Spleen (tissue), 11 donors: ENCODE data around the gene C19orf25. TPM values are rescaled to one million over a fixed set of nuclear protein-coding genes. Genes with fewer than 3 reads are reported as not detected.

Experiments used
- DNase-seq: peaks from one replicate; pipeline ENCODE4 v3.0.0-alpha.2; 2020
- H3K27ac ChIP-seq, 8 donors: fragments of 200-600 bp; sonication (generic) in 7 of 8; 1 replicate in 4 of 8; 2 replicates in 4 of 8; pipeline versions ENCODE4 v1.5.0 to v1.8.0; 2016 to 2021; ENCODE audit warnings: inconsistent platforms in 4 of 8, mild to moderate bottlenecking in 4 of 8, moderate library complexity in 1 of 8
- H3K27me3 ChIP-seq, 7 donors: fragments of 200-600 bp; sonication (generic) in 6 of 7; replicated peaks in 1 of 7; 1 replicate in 4 of 7; 2 replicates in 3 of 7; pipeline versions ENCODE4 v1.5.0 to v1.8.0; 2016 to 2021; ENCODE audit warnings: inconsistent platforms in 3 of 7, mild to moderate bottlenecking in 1 of 7
- H3K36me3 ChIP-seq, 6 donors: fragments of 200-600 bp; sonication (generic) in 5 of 6; 1 replicate in 4 of 6; 2 replicates in 2 of 6; pipeline versions ENCODE4 v1.5.0 to v1.8.0; 2016 to 2021; ENCODE audit warnings: inconsistent platforms in 2 of 6
- H3K4me1 ChIP-seq, 6 donors: fragments of 200-600 bp; sonication (generic) in 5 of 6; 1 replicate in 3 of 6; 2 replicates in 3 of 6; pipeline versions ENCODE4 v1.5.0 to v1.8.0; 2016 to 2021; ENCODE audit warnings: inconsistent platforms in 3 of 6
- H3K4me3 ChIP-seq, 8 donors: fragments of 200-600 bp; sonication (generic) in 7 of 8; 1 replicate in 4 of 8; 2 replicates in 4 of 8; pipeline versions ENCODE4 v1.5.0 to v1.8.0; 2016 to 2021; ENCODE audit warnings: inconsistent platforms in 4 of 8, mild to moderate bottlenecking in 4 of 8, moderate library complexity in 2 of 8
- H3K9me3 ChIP-seq, 8 donors: fragments of 200-600 bp; sonication (generic) in 7 of 8; 1 replicate in 4 of 8; 2 replicates in 4 of 8; pipeline versions ENCODE4 v1.5.0 to v1.8.0; 2016 to 2021; ENCODE audit warnings: inconsistent platforms in 4 of 8
- CTCF ChIP-seq, 11 experiments: fragments of 200-600 bp in 7 of 11; fragments of 450-650 bp in 4 of 11; sonication (generic) in 4 of 11; IDR thresholded peaks in 8 of 11; conservative IDR thresholded peaks in 3 of 11; 1 replicate in 7 of 11; 2 replicates in 4 of 11; pipeline versions ENCODE4 v1.4.0 to v1.8.0; 2016 to 2021; ENCODE audit warnings: antibody characterized with exemption in 11 of 11, inconsistent platforms in 4 of 11, mild to moderate bottlenecking in 1 of 11
- POLR2A ChIP-seq, 3 donors: fragments of 450-650 bp; IDR thresholded peaks; one replicate each; pipeline ENCODE4 v1.5.1; 2017; ENCODE audit warnings: antibody characterized with exemption in 3 of 3, mild to moderate bottlenecking in 1 of 3
- POLR2AphosphoS5 ChIP-seq, 3 donors: sonication (generic); formaldehyde crosslinking; IDR thresholded peaks; one replicate each; pipeline ENCODE4 v1.5.1; 2017; ENCODE audit warnings: antibody characterized with exemption in 3 of 3
- WGBS, 5 donors: extraction: QIAGEN DNeasy Blood & Tissue Kit in 3 of 5; methylation state at CpG; one replicate each; pipeline versions ENCODE4 v1.1.5 to v1.1.7; 2013 to 2018; 5-methylcytosine and 5-hydroxymethylcytosine counted together
- intact Hi-C: fragments of 100-400 bp; cut with DNase I; formaldehyde crosslinking; loops from one replicate; pipeline ENCODE4 v1.15.0; 2023; ENCODE audit warnings: low total_unique reads
- polyA plus RNA-seq, 3 donors: library from polyadenylated mRNA; stranded (reverse); fragments of 200-250 nt; gene quantifications; one replicate each; pipeline ENCODE4 v1.2.1, GENCODE V29; 2013
- total RNA-seq, 7 donors: library from RNA; depleted of rRNA in 3 of 7; stranded (reverse); fragments of >200 nt in 3 of 7; fragmentation: NEBNext Ultra II Directional in 4 of 7; extraction: Animal tissue kit (Norgen Biotek cat#: 25700) in 4 of 7; gene quantifications; one replicate each; pipeline versions ENCODE4 v1.1.0 to v1.2.1, GENCODE V29; 2016 to 2021
- donor health status: healthy with polysubstance abuse.
- donor health status: DM: no; HTN: no; CAD: no; lungs with moderate emphysema.
- donor health status: DM: no; HTN: no; CAD: no.
- donor health status: Bipolar disorder and iron deficiency.
- donor health status: healthy.
- donor health status: DM: no; HTN: no; CAD: no.
- donor health status: DM: yes; HTN: yes; CAD: no.

C19orf25 gene
- total and polyA plus RNA-seq, 10 donors, result 24.7 to 56.6 (median 39.5) TPM

- H3K36me3 ChIP-seq, result peaks cover 0 to 45% (median 25%) of the 10 kb centered on the region in 6 donors
- H3K27ac ChIP-seq, result no peak overlapping the region
- H3K9me3 ChIP-seq, result no peaks in the 10 kb centered on the region
- H3K27me3 ChIP-seq, result peaks cover 8 to 50% (median 38%) of the 10 kb centered on the region in 7 donors
- intact Hi-C loops, result no loop called here
- peak in 1 of 3 donors; percentile 16 for TF ChIP-seq POLR2AphosphoS5 (IDR thresholded peaks at IDR 0.05)
- TF ChIP-seq CTCF (IDR thresholded peaks at IDR 0.05 in 8 of 11, conservative IDR thresholded peaks at IDR 0.05 in 3 of 11), result no peak
- peaks cover 35 to 93% (median 59%) of the 10 kb centered on the region in 6 donors for H3K4me1 ChIP-seq
- 76 to 84% (median 81%) methylated on average over 14 to 31 of the region's 31 CpGs for WGBS, 5 donors
- DNase-seq, result no peak
- no peak overlapping the region for H3K4me3 ChIP-seq
These were observed 4.8 kb downstream of the C19orf25 start for GRCh38 chr19:1474011-1474764.

GRCh38 chr19:1473085-1473851 is 5.7 kb downstream of the C19orf25 start:
- Histone ChIP-seq H3K9me3 (no peaks in the 10 kb centered on the region), H3K4me3 (no peak overlapping the region), H3K4me1 (peaks cover 38 to 96% (median 62%) of the 10 kb centered on the region in 6 donors), H3K27me3 (peaks cover 11 to 59% (median 47%) of the 10 kb centered on the region in 7 donors), H3K36me3 (peaks cover 0 to 45% (median 25%) of the 10 kb centered on the region in 6 donors), H3K27ac (no peak overlapping the region)
- TF ChIP-seq POLR2AphosphoS5 (IDR thresholded peaks at IDR 0.05) (peak in 1 of 3 donors; percentile 9), POLR2A (IDR thresholded peaks at IDR 0.05) (no peak), CTCF (IDR thresholded peaks at IDR 0.05 in 8 of 11, conservative IDR thresholded peaks at IDR 0.05 in 3 of 11) (no peak)
- intact Hi-C loops, result no loop called here
- DNase-seq, result no peak
- WGBS, 5 donors, result 72 to 86% (median 77%) methylated on average over 16 to 20 of the region's 20 CpGs

- WGBS, 5 donors, result 57 to 69% (median 62%) methylated on average over 21 to 44 of the region's 44 CpGs
- Histone ChIP-seq H3K4me1 (peaks cover 38 to 96% (median 62%) of the 10 kb centered on the region in 6 donors), H3K36me3 (peaks cover 0 to 41% (median 25%) of the 10 kb centered on the region in 6 donors), H3K9me3 (no peaks in the 10 kb centered on the region), H3K27ac (no peak overlapping the region), H3K27me3 (peaks cover 19 to 67% (median 55%) of the 10 kb centered on the region in 7 donors), H3K4me3 (no peak overlapping the region)
- TF ChIP-seq CTCF (IDR thresholded peaks at IDR 0.05 in 8 of 11, conservative IDR thresholded peaks at IDR 0.05 in 3 of 11), result no peak
- TF ChIP-seq POLR2AphosphoS5 (IDR thresholded peaks at IDR 0.05), result peak in 1 of 3 donors; percentile 47
- no peak for TF ChIP-seq POLR2A (IDR thresholded peaks at IDR 0.05)
- intact Hi-C loops, result no loop called here
- no peak for DNase-seq
These were observed 6.6 kb downstream of the C19orf25 start for GRCh38 chr19:1472231-1473084.
